Measurements from ENCODE around the gene NCF1.
A peak's percentile ranks its signal among the peaks of the same experiment; 100 is the strongest.
"Not testable (repeated sequence)": the region's sequence is repeated elsewhere in the genome, so short reads cannot be mapped to it uniquely, and the experiment has no call there.

Gene NCF1

GRCh38 chr7:74788369-74789150 is 14.7 kb downstream of the NCF1 start:
- DNase-seq (ENCODE audit: low read depth in 2 of 2) = peak; percentile 56 to 64

- DNase-seq (ENCODE audit: low read depth in 2 of 2) = not testable (repeated sequence)
Measured at GRCh38 chr7:74789200-74789736, 15.5 kb downstream of the NCF1 start.

DNA sequence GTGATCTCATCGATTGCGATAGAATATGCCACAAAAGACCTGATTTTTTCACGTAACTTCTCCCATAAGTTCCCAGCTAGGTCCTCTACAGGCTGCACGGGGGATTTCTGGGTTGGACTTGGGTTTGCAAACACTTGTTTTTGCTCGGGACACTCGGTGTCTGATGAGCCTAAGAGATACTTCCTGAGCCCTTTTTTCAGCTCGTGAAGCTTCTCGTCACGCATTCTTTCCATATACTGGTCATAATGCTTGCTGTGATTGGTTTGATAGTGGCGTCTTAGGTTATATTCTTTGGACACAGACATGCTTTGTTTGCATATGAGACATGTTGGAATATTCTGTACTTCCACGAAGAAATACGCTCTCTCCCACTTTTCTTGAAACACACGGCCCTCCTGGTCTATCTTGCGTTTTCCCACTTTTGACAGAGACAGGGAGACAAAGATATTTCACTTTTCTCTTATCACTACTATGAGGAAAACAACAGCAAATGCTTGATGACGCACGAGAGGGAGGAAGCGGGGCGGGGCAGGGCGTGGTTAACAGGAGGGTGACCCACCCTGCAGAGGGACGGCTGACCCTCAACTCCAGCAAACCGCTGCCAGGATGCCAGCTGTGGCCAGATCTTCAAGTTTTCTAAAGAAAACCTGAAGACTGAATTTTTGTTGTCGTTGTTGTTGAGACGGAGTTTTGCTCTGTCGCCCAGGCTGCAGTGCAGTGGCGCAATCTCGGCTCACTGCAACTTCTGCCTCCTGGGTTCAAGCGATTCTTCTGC is 24.2 kb downstream of the NCF1 start:
- DNase-seq (ENCODE audit: low read depth in 2 of 2) = not testable (repeated sequence)

DNA sequence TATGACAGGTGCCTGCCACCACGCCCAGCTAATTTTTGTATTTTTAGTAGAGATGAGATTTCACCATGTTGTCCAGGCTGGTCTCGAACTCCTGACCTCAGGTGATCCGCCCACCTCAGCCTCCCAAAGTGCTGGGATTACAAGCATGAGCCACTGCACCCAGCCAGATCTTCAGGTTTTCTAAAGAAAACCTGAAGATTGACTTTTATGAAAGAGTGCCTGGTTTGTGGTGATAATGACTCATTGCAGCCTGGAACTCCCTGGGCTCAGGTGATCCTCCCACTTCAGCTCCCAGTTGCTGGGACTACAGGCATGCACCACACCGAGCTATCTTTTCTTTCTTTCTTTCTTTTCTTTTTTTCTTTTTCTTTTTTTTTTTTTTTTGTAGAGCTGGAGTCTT is 24.8 kb downstream of the NCF1 start:
- not testable (repeated sequence) for DNase-seq (ENCODE audit: low read depth in 2 of 2)

DNA sequence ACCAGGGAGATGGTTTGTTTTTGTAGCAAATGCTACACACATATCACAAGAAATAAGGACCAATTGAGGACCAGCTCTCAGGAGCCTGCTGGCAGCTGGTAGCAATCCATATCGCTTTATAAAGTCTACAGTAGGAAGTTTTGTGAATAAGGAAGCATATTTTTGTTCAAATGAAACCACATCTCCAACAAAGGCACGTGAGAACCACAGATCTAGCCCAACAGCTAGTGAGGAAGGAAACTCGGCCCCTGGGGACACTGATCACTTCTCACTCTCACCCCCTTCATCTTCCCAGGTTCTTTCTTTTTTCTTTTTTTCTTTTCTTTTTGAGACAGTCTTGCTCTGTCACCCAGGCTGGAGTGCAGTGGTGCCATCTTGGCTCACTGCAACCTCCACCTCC is 42.1 kb downstream of the NCF1 start:
- DNase-seq (ENCODE audit: low read depth in 2 of 2) = not testable (repeated sequence)

DNA sequence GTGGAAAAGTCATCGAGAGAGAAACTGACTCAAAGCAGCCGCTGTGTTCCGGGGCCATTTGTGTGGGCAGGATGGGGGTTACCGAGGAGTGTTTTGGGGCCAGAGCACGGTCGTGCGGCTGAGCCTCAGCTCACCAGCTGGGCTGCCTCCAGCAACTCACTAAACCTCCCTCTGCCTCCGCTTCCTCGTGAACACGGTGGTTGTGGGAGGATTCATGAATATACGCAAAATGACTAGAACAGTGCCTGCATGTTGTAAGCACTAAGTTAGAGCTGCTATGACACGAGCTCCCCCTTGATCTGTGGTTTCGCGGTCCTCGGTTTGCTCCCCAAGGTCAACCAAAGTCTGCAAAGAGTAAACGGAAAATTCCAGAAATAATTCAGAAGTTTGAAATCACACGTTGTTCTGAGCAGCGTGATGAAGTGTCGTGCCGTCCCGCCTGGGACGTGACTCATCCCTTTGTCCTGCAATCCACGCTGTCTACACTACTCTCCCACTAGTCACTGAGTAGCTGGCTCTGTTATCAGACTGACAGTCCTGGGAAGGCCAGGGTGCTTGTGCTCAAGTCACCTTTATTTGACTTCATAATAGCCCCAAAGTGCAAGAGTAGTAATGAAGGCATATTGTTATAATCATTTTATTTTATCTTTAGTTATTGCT is 46.5 kb downstream of the NCF1 start:
- not testable (repeated sequence) for DNase-seq (ENCODE audit: low read depth in 2 of 2)

DNA sequence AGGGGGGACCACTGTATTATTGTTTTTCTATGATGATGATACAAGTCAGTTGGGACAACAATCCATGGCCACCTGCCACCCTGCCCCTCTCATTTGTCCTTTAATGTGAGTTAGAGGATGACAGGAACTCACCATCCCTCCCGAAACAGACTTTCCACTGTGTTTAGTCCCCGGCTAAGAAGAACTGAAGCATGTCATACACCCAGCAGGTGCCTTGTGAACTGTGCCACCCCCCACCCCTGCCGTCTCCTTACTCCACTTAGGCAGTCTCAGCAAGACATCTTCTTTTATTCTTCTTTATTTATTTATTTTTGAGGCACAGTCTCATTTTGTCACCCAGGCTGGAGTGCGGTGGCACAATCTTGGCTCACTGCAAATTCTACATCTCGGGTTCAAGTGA is 47.4 kb downstream of the NCF1 start:
- DNase-seq (ENCODE audit: low read depth in 2 of 2) = not testable (repeated sequence)

- DNase-seq (ENCODE audit: low read depth in 2 of 2) = not testable (repeated sequence)
Measured at GRCh38 chr7:74829959-74830358, 56.1 kb downstream of the NCF1 start.

- DNase-seq (ENCODE audit: low read depth in 2 of 2) = not testable (repeated sequence)
Measured at GRCh38 chr7:74830411-74830810, 56.6 kb downstream of the NCF1 start.

Measured in fibroblast of skin of left quadriceps (primary cell).